PC-9 (cell line): ENCODE data around the gene HSBP1. TPM values are rescaled to one million over a fixed set of nuclear protein-coding genes. Genes with fewer than 3 reads are reported as not detected.

Source experiments
- BruUV-seq: library from RNA; stranded (reverse); fragments of 400-500 nt; replicated peaks from 2 replicates; lab custom pipeline; 2021; lab: Mats Ljungman, UMichigan
- CTCF ChIA-PET: fragments of 300-600 bp; sonication (Branson Sonifier 250); formaldehyde crosslinking; loops from one replicate; lab custom pipeline; 2022; ENCODE audit warnings: antibody characterized with exemption; lab: Charles Lee
- POLR2A ChIA-PET: fragments of 300-600 bp; sonication (Branson Sonifier 250); formaldehyde crosslinking; loops from one replicate; lab custom pipeline; 2022; ENCODE audit warnings: antibody characterized with exemption; ENCODE audit not compliant: unreplicated experiment; lab: Charles Lee
- DNase-seq, 2 experiments: peaks; one replicate each; pipeline versions ENCODE4 v3.0.0 to v3.0.0-alpha.2; 2015 to 2022; ENCODE audit warnings: mixed read lengths in 1 of 2
- H2AFZ ChIP-seq: fragments of 200-600 bp; sonication (generic); 2 replicates; pipeline ENCODE4 v1.8.1; 2017; ENCODE audit warnings: antibody characterized with exemption
- H3F3A ChIP-seq: fragments of 200-600 bp; sonication (generic); 2 replicates; pipeline ENCODE4 v1.8.1; 2017; ENCODE audit warnings: antibody characterized with exemption, mild to moderate bottlenecking, low read depth; ENCODE audit not compliant: insufficient read depth
- H3K27ac ChIP-seq: fragments of 200-600 bp; sonication (generic); 2 replicates; pipeline ENCODE4 v1.6.1; 2016; ENCODE audit warnings: mixed run types
- H3K27me3 ChIP-seq: fragments of 200-600 bp; sonication (generic); 2 replicates; pipeline ENCODE4 v1.6.1; 2016; ENCODE audit warnings: low read depth, mixed run types; ENCODE audit not compliant: insufficient read depth
- H3K36me3 ChIP-seq: fragments of 200-600 bp; sonication (generic); 2 replicates; pipeline ENCODE4 v1.6.1; 2016; ENCODE audit warnings: low read depth, mixed run types
- H3K4me1 ChIP-seq: fragments of 200-600 bp; sonication (generic); replicated peaks from 2 replicates; pipeline ENCODE4 v1.6.1; 2016; ENCODE audit warnings: mixed run types; ENCODE audit not compliant: insufficient read depth
- H3K4me2 ChIP-seq: fragments of 200-600 bp; sonication (generic); 2 replicates; pipeline ENCODE4 v1.6.1; 2017; ENCODE audit warnings: mixed run types
- H3K4me3 ChIP-seq: fragments of 200-600 bp; sonication (generic); 2 replicates; pipeline ENCODE4 v1.6.1; 2016; ENCODE audit warnings: mixed run types
- H3K79me2 ChIP-seq: fragments of 200-600 bp; sonication (generic); 2 replicates; pipeline ENCODE4 v1.6.1; 2017; ENCODE audit warnings: low read depth, mixed run types
- H3K9me2 ChIP-seq: fragments of 200-600 bp; sonication (generic); 2 replicates; pipeline ENCODE4 v1.8.1; 2017; ENCODE audit warnings: mild to moderate bottlenecking; ENCODE audit not compliant: insufficient read depth
- H3K9me3 ChIP-seq: fragments of 200-600 bp; sonication (generic); 2 replicates; pipeline ENCODE4 v1.8.1; 2016; ENCODE audit warnings: low read depth; ENCODE audit not compliant: insufficient read depth
- H4K20me1 ChIP-seq: fragments of 200-600 bp; sonication (generic); 2 replicates; pipeline ENCODE4 v1.8.1; 2017; ENCODE audit not compliant: insufficient read depth
- EZH2 ChIP-seq: fragments of 200-600 bp; sonication (generic); IDR thresholded peaks from 2 replicates; pipeline ENCODE4 v1.8.0; 2017; ENCODE audit warnings: antibody characterized with exemption, low read depth
- intact Hi-C: fragments of 100-400 bp; cut with micrococcal nuclease; formaldehyde crosslinking; loops from one replicate; pipeline ENCODE4 v1.10.0; 2022; ENCODE audit not compliant: unreplicated experiment
- total RNA-seq: library from RNA; stranded (reverse); gene quantifications from 2 replicates; pipeline ENCODE4 v1.2.3, GENCODE V29; 2021
- TF ChIP-seq, protein P1 (sequence below): fragments of 200-600 bp; sonication (generic); conservative IDR thresholded peaks from 2 replicates; pipeline ENCODE4 v1.6.1; 2017; ENCODE audit warnings: mixed run types, antibody characterized with exemption, mild to moderate bottlenecking, moderate library complexity

HSBP1 gene
- total RNA-seq, 1 experiment from 2014 or later: 130 TPM

DNA sequence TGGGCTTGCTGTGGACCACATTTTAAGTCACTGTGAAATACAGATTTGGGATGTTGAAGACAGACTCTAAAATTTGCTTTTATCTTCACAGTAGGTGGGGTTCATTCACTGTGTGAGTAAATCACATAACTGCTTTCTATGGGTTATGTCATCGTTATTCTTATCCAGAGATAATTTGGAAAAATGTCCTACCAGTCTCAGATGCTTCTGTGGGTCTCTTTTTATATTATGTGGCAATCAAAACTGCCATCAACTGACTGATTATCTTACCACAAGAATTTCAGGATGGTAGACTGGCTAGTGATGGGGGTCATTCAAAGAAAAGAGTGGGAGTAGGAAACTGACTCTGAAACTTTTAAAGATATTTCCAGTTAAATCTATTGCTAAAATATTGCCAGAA is 3.1 kb downstream of the HSBP1 start:
- ChIA-PET POLR2A (no interaction called here), CTCF (no interaction called here)
- H3K4me3 ChIP-seq: no peak overlapping the region
- BruUV-seq: no TSS peak
- H3K27ac ChIP-seq: no peak overlapping the region
- TF ChIP-seq EZH2: no peak
- TF ChIP-seq, protein P1, sequence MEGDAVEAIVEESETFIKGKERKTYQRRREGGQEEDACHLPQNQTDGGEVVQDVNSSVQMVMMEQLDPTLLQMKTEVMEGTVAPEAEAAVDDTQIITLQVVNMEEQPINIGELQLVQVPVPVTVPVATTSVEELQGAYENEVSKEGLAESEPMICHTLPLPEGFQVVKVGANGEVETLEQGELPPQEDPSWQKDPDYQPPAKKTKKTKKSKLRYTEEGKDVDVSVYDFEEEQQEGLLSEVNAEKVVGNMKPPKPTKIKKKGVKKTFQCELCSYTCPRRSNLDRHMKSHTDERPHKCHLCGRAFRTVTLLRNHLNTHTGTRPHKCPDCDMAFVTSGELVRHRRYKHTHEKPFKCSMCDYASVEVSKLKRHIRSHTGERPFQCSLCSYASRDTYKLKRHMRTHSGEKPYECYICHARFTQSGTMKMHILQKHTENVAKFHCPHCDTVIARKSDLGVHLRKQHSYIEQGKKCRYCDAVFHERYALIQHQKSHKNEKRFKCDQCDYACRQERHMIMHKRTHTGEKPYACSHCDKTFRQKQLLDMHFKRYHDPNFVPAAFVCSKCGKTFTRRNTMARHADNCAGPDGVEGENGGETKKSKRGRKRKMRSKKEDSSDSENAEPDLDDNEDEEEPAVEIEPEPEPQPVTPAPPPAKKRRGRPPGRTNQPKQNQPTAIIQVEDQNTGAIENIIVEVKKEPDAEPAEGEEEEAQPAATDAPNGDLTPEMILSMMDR: no peak
- H3K36me3 ChIP-seq: peaks cover 24% of the 10 kb centered on the region; the same call in 1 of the 2 replicates
- H3K4me2 ChIP-seq: no peak overlapping the region
- no peaks in the 10 kb centered on the region for H3K9me2 ChIP-seq
- peaks cover 34% of the 10 kb centered on the region for H3K79me2 ChIP-seq
- DNase-seq: no peak
- H4K20me1 ChIP-seq: peaks cover 3% of the 10 kb centered on the region; the same call in 1 of the 2 replicates
- H3K9me3 ChIP-seq: no peaks in the 10 kb centered on the region
- H3K4me1 ChIP-seq: peaks cover 19% of the 10 kb centered on the region
- no peak overlapping the region for H2AFZ ChIP-seq
- intact Hi-C loops: no loop called here
- H3K27me3 ChIP-seq: no peaks in the 10 kb centered on the region
- peaks cover 17% of the 10 kb centered on the region for H3F3A ChIP-seq

DNA sequence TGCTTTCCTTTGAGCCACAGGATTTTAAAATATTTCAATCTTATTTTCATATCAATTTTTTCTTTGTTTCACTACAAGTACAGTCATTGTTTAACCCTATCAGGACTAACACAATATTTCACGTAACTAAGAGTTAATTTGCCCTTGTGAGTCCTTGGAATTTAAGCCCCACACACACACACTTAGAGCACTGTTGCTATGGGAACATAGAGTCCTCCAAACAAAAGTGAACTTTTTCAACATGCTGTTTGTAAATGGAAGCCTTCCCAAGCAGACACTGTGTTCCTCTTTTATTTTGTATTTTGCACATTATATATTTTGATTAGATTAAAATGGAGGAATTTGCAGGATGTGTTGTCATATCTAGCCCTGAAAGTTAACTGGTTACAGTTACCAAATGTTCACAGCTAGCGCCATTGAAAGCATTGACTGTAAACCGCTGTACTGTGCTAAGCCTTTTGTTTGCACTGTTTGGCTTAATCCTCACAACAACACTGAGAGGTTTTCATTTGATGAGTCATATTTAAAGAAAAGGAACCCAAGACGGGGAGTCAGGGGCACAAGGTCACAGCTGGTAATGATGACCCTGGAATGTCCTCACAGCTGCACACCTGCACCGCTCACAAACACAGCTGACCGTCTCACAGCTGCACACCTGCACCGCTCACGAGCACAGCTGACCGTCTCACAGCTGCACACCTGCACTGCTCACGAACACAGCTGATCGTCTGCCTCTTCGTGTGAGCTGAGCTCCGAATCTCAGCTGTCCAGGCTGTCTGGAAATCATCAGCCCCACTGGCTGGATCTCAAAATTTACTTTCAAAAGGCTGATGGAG is 6.3 kb downstream of the HSBP1 start:
- Histone ChIP-seq H3K36me3 (peaks cover 24% of the 10 kb centered on the region; the same call in 1 of the 2 replicates), H3K27ac (no peak overlapping the region), H3K9me2 (no peaks in the 10 kb centered on the region), H2AFZ (no peak overlapping the region), H3K9me3 (no peaks in the 10 kb centered on the region), H3K27me3 (peaks cover 15% of the 10 kb centered on the region), H3F3A (peaks cover 17% of the 10 kb centered on the region), H4K20me1 (peaks cover 3% of the 10 kb centered on the region; the same call in 1 of the 2 replicates), H3K79me2 (peaks cover 23% of the 10 kb centered on the region), H3K4me2 (no peak overlapping the region), H3K4me1 (peaks cover 15% of the 10 kb centered on the region), H3K4me3 (no peak overlapping the region)
- CTCF ChIA-PET: no interaction called here
- no peak for DNase-seq
- POLR2A ChIA-PET: interaction anchor here (0.8 kb wide), 1 partner anchor 303 kb away, joined by 4 read pairs; no protein-coding TSS in a partner anchor
- TF ChIP-seq EZH2: no peak
- TF ChIP-seq, protein P1: no peak
- BruUV-seq: no TSS peak
- intact Hi-C loops: no loop called here

DNA sequence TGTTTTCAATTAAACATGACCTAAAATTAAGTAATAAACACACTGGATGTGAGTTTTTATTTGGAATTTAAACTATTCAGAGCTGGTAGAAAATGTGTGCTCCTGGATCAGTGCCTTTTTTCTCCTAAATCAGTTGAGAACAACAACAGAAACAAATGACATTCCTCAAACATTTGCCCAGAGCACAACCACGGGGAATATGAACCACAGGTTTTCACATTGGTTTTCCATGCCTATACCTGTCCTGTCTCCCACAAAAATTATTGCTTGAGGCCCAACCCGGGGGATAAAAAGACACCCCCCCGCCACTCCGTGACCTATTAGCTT is 6.8 kb downstream of the HSBP1 start:
- POLR2A ChIA-PET: interaction anchor here (0.8 kb wide), 1 partner anchor 302 kb away, joined by 4 read pairs; no protein-coding TSS in a partner anchor
- H3K36me3 ChIP-seq: peaks cover 24% of the 10 kb centered on the region; the same call in 1 of the 2 replicates
- no peak overlapping the region for H2AFZ ChIP-seq
- H3K4me3 ChIP-seq: no peak overlapping the region
- H3F3A ChIP-seq: peaks cover 17% of the 10 kb centered on the region
- no peak overlapping the region for H3K27ac ChIP-seq
- DNase-seq: no peak
- no peak overlapping the region for H3K4me2 ChIP-seq
- no TSS peak for BruUV-seq
- no peaks in the 10 kb centered on the region for H3K9me3 ChIP-seq
- CTCF ChIA-PET: interaction anchor here (0.7 kb wide), 1 partner anchor 1068 kb away, joined by 3 read pairs; no protein-coding TSS in a partner anchor
- H3K4me1 ChIP-seq: peaks cover 11% of the 10 kb centered on the region; the same call in 1 of the 2 replicates
- intact Hi-C loops: no loop called here
- peaks cover 17% of the 10 kb centered on the region for H3K79me2 ChIP-seq
- 0 out of 2 replicates have a peak, but pooled peaks cover 1% of the 10 kb centered on the region for H4K20me1 ChIP-seq
- H3K27me3 ChIP-seq: peaks cover 19% of the 10 kb centered on the region
- TF ChIP-seq EZH2: no peak
- TF ChIP-seq, protein P1: no peak
- no peaks in the 10 kb centered on the region for H3K9me2 ChIP-seq
